B cell (primary cell): ENCODE results near the gene NTM. TPM values are rescaled to one million over a fixed set of nuclear protein-coding genes. Genes with fewer than 3 reads are reported as not detected.

Source experiments
- ATAC-seq: fragments of 200-7000 bp; cut with Tn5 transposase; one replicate; pipeline ENCODE4 v1.10.0; 2021; ENCODE audit warnings: low read depth, mild to moderate bottlenecking, moderate number of reproducible peaks, moderate library complexity
- CTCF ChIA-PET: fragments of 350-600 bp; sonication (Branson Sonifier 250); formaldehyde crosslinking; loops from one replicate; lab custom pipeline; 2021; ENCODE audit warnings: antibody characterized with exemption, inconsistent platforms; lab: Charles Lee
- POLR2A ChIA-PET: fragments of 350-600 bp; sonication (Branson Sonifier 250); formaldehyde crosslinking; loops from one replicate; lab custom pipeline; 2021; ENCODE audit warnings: antibody characterized with exemption; lab: Charles Lee
- DNase-seq: peaks from one replicate; pipeline ENCODE4 v3.0.0; 2013
- H2AFZ ChIP-seq: 2 replicates; pipeline ENCODE4 v1.6.1; 2012; ENCODE audit warnings: mild to moderate bottlenecking, low read depth, low read length; ENCODE audit not compliant: insufficient read depth, poor library complexity, severe bottlenecking
- H3K27ac ChIP-seq, 2 donors: 1 replicate in 1 of 2; 2 replicates in 1 of 2; pipeline ENCODE4 v1.5.1; 2012 to 2013; ENCODE audit warnings: low read length in 2 of 2, mild to moderate bottlenecking in 2 of 2, moderate library complexity in 1 of 2
- H3K27me3 ChIP-seq, 4 experiments: fragments of 200-600 bp in 1 of 4; sonication (generic) in 1 of 4; replicated peaks in 1 of 4; 1 replicate in 2 of 4; 2 replicates in 2 of 4; pipeline versions ENCODE4 v1.6.1 to v1.7.0; 2013 to 2016; ENCODE audit warnings: low read length in 3 of 4, mild to moderate bottlenecking in 2 of 4, mixed read lengths in 1 of 4, moderate library complexity in 1 of 4; ENCODE audit not compliant: insufficient read depth in 4 of 4, control insufficient read depth in 3 of 4; ENCODE audit errors: control extremely low read depth in 1 of 4
- H3K36me3 ChIP-seq, 2 experiments: replicated peaks in 1 of 2; 1 replicate in 1 of 2; 2 replicates in 1 of 2; pipeline versions ENCODE4 v1.6.1 to v1.7.1; 2013; ENCODE audit warnings: low read length in 1 of 2; ENCODE audit not compliant: insufficient read depth in 2 of 2, control insufficient read depth in 1 of 2; ENCODE audit errors: control extremely low read depth in 1 of 2, extremely low read depth in 1 of 2
- H3K4me1 ChIP-seq, 2 donors: fragments of 200-600 bp in 1 of 2; sonication (generic) in 1 of 2; 1 replicate in 1 of 2; 2 replicates in 1 of 2; pipeline versions ENCODE4 v1.5.1 to v1.6.1; 2013 to 2017; ENCODE audit warnings: low read length in 2 of 2; ENCODE audit not compliant: control insufficient read depth in 2 of 2, insufficient read depth in 2 of 2
- H3K4me2 ChIP-seq: replicated peaks from 2 replicates; pipeline ENCODE3; 2012; ENCODE audit warnings: mild to moderate bottlenecking, low read depth, low read length; ENCODE audit not compliant: poor library complexity, severe bottlenecking
- H3K4me3 ChIP-seq, 5 experiments: fragments of 200-600 bp in 1 of 5; sonication (generic) in 1 of 5; 1 replicate in 3 of 5; 2 replicates in 2 of 5; pipeline versions ENCODE4 v1.5.1 to v1.7.0; 2011 to 2016; ENCODE audit warnings: low read length in 4 of 5, mild to moderate bottlenecking in 4 of 5, low read depth in 2 of 5, control low read depth in 1 of 5, moderate library complexity in 1 of 5; ENCODE audit not compliant: insufficient read depth in 1 of 5; ENCODE audit errors: control extremely low read depth in 1 of 5, extremely low read depth in 1 of 5
- H3K79me2 ChIP-seq: fragments of 200-600 bp; sonication (generic); one replicate; pipeline ENCODE4 v1.6.0; 2016; ENCODE audit warnings: low read length; ENCODE audit not compliant: control insufficient read depth, insufficient read depth
- H3K9ac ChIP-seq: fragments of 200-600 bp; sonication (generic); 2 replicates; pipeline ENCODE4 v1.6.1; 2017; ENCODE audit warnings: mild to moderate bottlenecking, low read length, moderate library complexity
- H3K9me3 ChIP-seq, 3 donors: one replicate each; pipeline versions ENCODE4 v1.6.1 to v1.7.1; 2013; ENCODE audit warnings: low read length in 2 of 3; ENCODE audit not compliant: control insufficient read depth in 2 of 3, insufficient read depth in 1 of 3; ENCODE audit errors: control extremely low read depth in 1 of 3
- H4K20me1 ChIP-seq: 2 replicates; pipeline ENCODE4 v1.6.0; 2012; ENCODE audit warnings: mild to moderate bottlenecking, low read length; ENCODE audit not compliant: insufficient read depth, control insufficient read depth, poor library complexity, severe bottlenecking
- H3K27ac Mint-ChIP-seq: one replicate; pipeline ENCODE4 v1.8.0; 2021; ENCODE audit warnings: mixed read lengths
- H3K27me3 Mint-ChIP-seq: one replicate; pipeline ENCODE4 v1.8.0; 2021; ENCODE audit warnings: mixed read lengths
- H3K4me1 Mint-ChIP-seq: one replicate; pipeline ENCODE4 v1.8.0; 2021; ENCODE audit warnings: mixed read lengths
- H3K4me3 Mint-ChIP-seq: one replicate; pipeline ENCODE4 v1.8.0; 2021; ENCODE audit warnings: mixed read lengths
- H3K9me3 Mint-ChIP-seq: one replicate; pipeline ENCODE4 v1.8.0; 2022; ENCODE audit warnings: mixed read lengths; ENCODE audit not compliant: insufficient read depth
- EZH2 ChIP-seq: IDR thresholded peaks from 2 replicates; pipeline ENCODE4 v1.6.1; 2012; ENCODE audit warnings: borderline replicate concordance, low read depth, mild to moderate bottlenecking, moderate library complexity, low read length; ENCODE audit not compliant: insufficient read depth, poor library complexity, severe bottlenecking
- WGBS: methylation state at CpG from one replicate; pipeline ENCODE4 v1.1.5; 2013; ENCODE audit warnings: missing lambda C conversion rate; ENCODE audit not compliant: insufficient coverage; 5-methylcytosine and 5-hydroxymethylcytosine counted together
- intact Hi-C: fragments of 100-400 bp; cut with micrococcal nuclease; formaldehyde crosslinking; loops from one replicate; pipeline ENCODE4 v1.10.0; 2022
- polyA plus RNA-seq: library from polyadenylated mRNA; depleted of rRNA; stranded (reverse); fragments of >200 nt; gene quantifications from 2 replicates; pipeline ENCODE4 v1.2.3, GENCODE V29; 2012
- total RNA-seq, 2 donors: library from RNA; stranded (reverse); fragments of 120-200 nt in 1 of 2; gene quantifications; 1 replicate in 1 of 2; 2 replicates in 1 of 2; pipeline versions ENCODE4 v1.2.3 to v1.2.4, GENCODE V29; 2013 to 2022
- TF ChIP-seq, protein P1 (sequence below): fragments of 200-600 bp; IDR thresholded peaks from one replicate; pipeline ENCODE4 v1.8.0; 2022; ENCODE audit warnings: antibody characterized with exemption, mild to moderate bottlenecking

The NTM gene
- total and polyA plus RNA-seq, 2 donors (not counting 1 experiment from before 2014, with no cell fraction given), result not detected

- Mint-ChIP-seq H3K27ac (no peak overlapping the region), H3K9me3 (no peaks in the 10 kb centered on the region), H3K4me3 (no peak overlapping the region), H3K27me3 (peaks cover 3% of the 10 kb centered on the region), H3K4me1 (no peaks in the 10 kb centered on the region)
- H3K36me3 ChIP-seq, result no peaks in the 10 kb centered on the region
- TF ChIP-seq, protein P1, sequence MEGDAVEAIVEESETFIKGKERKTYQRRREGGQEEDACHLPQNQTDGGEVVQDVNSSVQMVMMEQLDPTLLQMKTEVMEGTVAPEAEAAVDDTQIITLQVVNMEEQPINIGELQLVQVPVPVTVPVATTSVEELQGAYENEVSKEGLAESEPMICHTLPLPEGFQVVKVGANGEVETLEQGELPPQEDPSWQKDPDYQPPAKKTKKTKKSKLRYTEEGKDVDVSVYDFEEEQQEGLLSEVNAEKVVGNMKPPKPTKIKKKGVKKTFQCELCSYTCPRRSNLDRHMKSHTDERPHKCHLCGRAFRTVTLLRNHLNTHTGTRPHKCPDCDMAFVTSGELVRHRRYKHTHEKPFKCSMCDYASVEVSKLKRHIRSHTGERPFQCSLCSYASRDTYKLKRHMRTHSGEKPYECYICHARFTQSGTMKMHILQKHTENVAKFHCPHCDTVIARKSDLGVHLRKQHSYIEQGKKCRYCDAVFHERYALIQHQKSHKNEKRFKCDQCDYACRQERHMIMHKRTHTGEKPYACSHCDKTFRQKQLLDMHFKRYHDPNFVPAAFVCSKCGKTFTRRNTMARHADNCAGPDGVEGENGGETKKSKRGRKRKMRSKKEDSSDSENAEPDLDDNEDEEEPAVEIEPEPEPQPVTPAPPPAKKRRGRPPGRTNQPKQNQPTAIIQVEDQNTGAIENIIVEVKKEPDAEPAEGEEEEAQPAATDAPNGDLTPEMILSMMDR, result no peak
- TF ChIP-seq EZH2, result no peak
- ChIA-PET CTCF (no interaction called here), POLR2A (no interaction called here)
- no peak for DNase-seq
- ATAC-seq, result no peak
- no peak overlapping the region for H3K4me2 ChIP-seq
- no peak overlapping the region for H3K4me3 ChIP-seq
- H3K9ac ChIP-seq, result no peak overlapping the region
- H3K27ac ChIP-seq, result no peak overlapping the region
- H3K4me1 ChIP-seq, result no peaks in the 10 kb centered on the region
- intact Hi-C loops, result no loop called here
- H2AFZ ChIP-seq, result no peak overlapping the region
- WGBS, result no CpG with 5 or more reads among the region's 5 CpGs
- peaks cover 0 to 5% (median 0%) of the 10 kb centered on the region in 3 donors for H3K9me3 ChIP-seq
- no peaks in the 10 kb centered on the region for H4K20me1 ChIP-seq
- peaks cover 0 to 9% (median 0%) of the 10 kb centered on the region in 4 experiments for H3K27me3 ChIP-seq
- H3K79me2 ChIP-seq, result no peaks in the 10 kb centered on the region
Observed at GRCh38 chr11:131903074-131903473, 532.7 kb downstream of the NTM start.

GRCh38 chr11:131904756-131905155 is 534.3 kb downstream of the NTM start:
- ChIA-PET POLR2A (no interaction called here), CTCF (no interaction called here)
- Mint-ChIP-seq H3K4me3 (no peak overlapping the region), H3K27ac (no peak overlapping the region), H3K9me3 (no peaks in the 10 kb centered on the region), H3K27me3 (peaks cover 19% of the 10 kb centered on the region), H3K4me1 (no peaks in the 10 kb centered on the region)
- Histone ChIP-seq H2AFZ (no peak overlapping the region), H3K36me3 (no peaks in the 10 kb centered on the region), H3K9ac (no peak overlapping the region), H3K27me3 (peaks cover 0 to 11% (median 0%) of the 10 kb centered on the region in 4 experiments), H3K4me2 (no peak overlapping the region), H3K9me3 (peaks cover 0 to 5% (median 0%) of the 10 kb centered on the region in 3 donors), H4K20me1 (no peaks in the 10 kb centered on the region), H3K4me1 (no peaks in the 10 kb centered on the region), H3K4me3 (no peak overlapping the region), H3K79me2 (no peaks in the 10 kb centered on the region), H3K27ac (no peak overlapping the region)
- ATAC-seq (no peak), DNase-seq (no peak)
- WGBS, result 90% methylated on average over 2 of the region's 3 CpGs
- intact Hi-C loops, result no loop called here
- TF ChIP-seq EZH2, result no peak
- TF ChIP-seq, protein P1, result no peak
